IPS-11a (cell line): ENCODE measurements around the gene DCDC1.

Experiments
- H3K4me3 ChIP-seq: one replicate; pipeline ENCODE4 v1.5.1; 2013; ENCODE audit warnings: low read depth, low read length, control low read depth

The DCDC1 gene

GRCh38 chr11:30859669-30860068, 509.9 kb downstream of the DCDC1 start:
- no peak overlapping the region for H3K4me3 ChIP-seq

- no peak overlapping the region for H3K4me3 ChIP-seq
Measured at GRCh38 chr11:30855383-30856006, 514.0 kb downstream of the DCDC1 start.

- no peak overlapping the region for H3K4me3 ChIP-seq
Measured at GRCh38 chr11:30853439-30853838, 516.1 kb downstream of the DCDC1 start.

- no peak overlapping the region for H3K4me3 ChIP-seq
Measured at GRCh38 chr11:30852645-30853044, 516.9 kb downstream of the DCDC1 start.

- H3K4me3 ChIP-seq, result no peak overlapping the region
Measured at GRCh38 chr11:30852091-30852490, 517.4 kb downstream of the DCDC1 start.

GRCh38 chr11:30837252-30837651, 532.3 kb downstream of the DCDC1 start:
- no peak overlapping the region for H3K4me3 ChIP-seq

GRCh38 chr11:30832831-30833230, 536.7 kb downstream of the DCDC1 start:
- H3K4me3 ChIP-seq, result no peak overlapping the region

- no peak overlapping the region for H3K4me3 ChIP-seq
Measured at GRCh38 chr11:30830681-30831080, 538.9 kb downstream of the DCDC1 start.

GRCh38 chr11:30826911-30827310, 542.6 kb downstream of the DCDC1 start:
- H3K4me3 ChIP-seq, result no peak overlapping the region

GRCh38 chr11:30825723-30826122, 543.8 kb downstream of the DCDC1 start:
- H3K4me3 ChIP-seq, result no peak overlapping the region

GRCh38 chr11:30823119-30823518, 546.4 kb downstream of the DCDC1 start:
- H3K4me3 ChIP-seq, result no peak overlapping the region

- H3K4me3 ChIP-seq, result no peak overlapping the region
Measured at GRCh38 chr11:30821438-30821965, 548.0 kb downstream of the DCDC1 start.

- H3K4me3 ChIP-seq, result no peak overlapping the region
Measured at GRCh38 chr11:30818721-30819120, 550.8 kb downstream of the DCDC1 start.

GRCh38 chr11:30816959-30817880, 552.3 kb downstream of the DCDC1 start:
- no peak overlapping the region for H3K4me3 ChIP-seq

GRCh38 chr11:30815619-30816018, 553.9 kb downstream of the DCDC1 start:
- H3K4me3 ChIP-seq, result no peak overlapping the region

GRCh38 chr11:30814737-30815136, 554.8 kb downstream of the DCDC1 start:
- no peak overlapping the region for H3K4me3 ChIP-seq
